D341Med (cell line): ENCODE data around the gene C12orf43.

Experiments
- DNase-seq: peaks from one replicate; pipeline ENCODE4 v3.0.0; 2012; ENCODE audit warnings: low spot score

The C12orf43 gene

DNA sequence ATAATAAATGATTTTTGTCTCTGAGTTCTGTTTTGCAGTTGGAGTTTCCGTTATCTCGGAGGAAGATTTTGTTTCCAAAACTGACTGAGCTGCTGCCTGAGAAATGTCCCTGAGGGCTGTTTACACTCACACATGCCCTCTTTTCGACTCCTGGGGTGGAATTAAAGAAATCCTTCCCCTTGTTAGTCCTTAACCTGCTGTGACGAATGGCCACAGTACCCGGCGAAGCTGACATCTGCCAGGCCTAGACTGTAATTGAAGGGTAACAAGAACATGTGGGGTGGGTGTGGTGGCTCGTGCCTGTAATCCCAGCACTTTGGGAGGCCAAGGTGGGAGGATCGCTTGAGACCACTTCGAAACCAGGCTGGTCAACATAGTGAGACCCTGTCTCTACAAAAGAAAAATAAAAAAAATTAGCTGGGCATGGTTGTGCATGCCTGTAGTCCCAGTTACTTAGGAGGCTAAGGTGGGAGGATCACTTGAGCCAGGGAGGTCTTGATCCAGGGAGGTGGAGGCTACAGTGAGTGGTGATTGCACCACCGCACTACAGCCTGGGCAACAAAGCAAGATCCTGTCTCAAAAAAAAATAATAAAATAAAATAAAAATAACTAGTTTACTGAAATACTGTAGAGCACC, 14.4 kb upstream of the C12orf43 start:
- no peak for DNase-seq

- no peak for DNase-seq
Observed at GRCh38 chr12:121026274-121027045, 10.2 kb upstream of the C12orf43 start.

DNA sequence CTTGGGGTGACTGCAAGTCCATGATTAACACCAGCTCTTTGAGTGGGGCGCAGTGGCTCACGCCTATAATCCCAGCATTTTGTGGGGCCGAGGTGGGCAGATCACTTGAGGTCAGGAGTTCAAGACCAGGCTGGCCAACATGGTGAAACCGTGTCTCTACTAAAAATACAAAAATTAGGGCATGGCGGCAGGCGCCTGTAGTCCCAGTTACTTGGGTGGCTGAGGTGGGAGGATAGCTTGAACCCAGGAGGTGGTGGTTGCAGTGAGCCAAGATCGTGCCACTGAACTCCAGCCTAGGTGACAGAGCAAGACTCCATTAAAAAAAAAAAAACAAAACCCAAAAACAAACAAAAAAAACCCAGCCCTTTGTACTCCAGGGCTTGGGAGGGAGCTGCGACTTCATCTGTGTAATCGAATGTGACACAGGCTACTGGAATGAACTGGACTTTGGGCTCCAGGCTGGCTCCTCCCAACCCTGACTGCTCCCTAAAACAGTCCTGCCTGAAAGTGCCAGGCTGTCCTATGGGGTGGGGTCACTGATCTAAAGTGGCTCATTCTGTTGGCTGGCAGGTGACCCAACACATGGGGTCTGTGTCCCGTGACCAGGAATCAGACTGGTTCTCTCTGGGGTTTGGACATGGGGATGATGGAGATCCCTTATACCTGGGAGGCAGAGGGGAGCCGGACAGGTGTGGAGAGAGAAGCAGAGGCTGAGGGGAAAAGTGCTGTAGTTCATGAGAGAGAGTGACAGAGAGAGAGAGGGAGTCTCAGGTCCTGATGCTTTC, 9.3 kb upstream of the C12orf43 start:
- no peak for DNase-seq

DNA sequence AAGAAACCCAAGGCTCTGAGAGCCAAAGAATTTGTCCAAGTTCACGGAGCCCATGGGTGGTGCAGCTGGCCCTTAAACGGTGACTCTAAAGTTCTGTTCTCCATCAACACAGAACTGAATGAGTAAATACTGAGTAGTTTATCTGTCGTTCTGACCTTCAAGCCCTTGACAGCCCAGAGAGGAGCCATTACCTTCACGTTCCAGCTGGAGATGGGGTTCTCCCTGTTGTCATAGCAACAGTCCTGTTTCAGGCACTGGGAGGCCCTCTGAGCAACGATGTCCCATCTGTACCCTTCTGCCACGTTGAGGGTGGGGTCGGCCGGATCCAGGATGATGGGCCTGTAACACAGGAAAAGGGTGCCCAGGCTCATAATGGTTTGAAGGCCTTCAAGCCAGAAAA, 7.5 kb upstream of the C12orf43 start:
- DNase-seq: no peak

DNA sequence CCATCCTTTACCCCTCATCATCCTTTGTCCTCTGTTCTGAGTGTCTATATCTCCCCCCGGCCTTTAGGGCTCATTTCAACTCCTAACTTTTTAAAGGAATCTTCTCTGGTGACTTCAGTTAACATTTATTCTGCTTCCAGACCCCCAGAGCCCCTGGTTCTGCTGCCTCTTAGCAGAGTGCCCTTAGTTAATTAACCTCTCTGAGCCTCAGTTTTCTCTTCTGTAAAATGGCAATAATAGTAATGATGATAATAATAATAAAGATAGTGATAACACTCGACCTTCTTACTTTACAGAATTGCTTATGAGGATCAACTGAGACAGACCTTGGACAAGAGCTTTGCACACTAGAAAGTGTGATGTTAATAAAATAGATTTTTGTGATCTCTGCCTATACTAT, 6.4 kb upstream of the C12orf43 start:
- DNase-seq: no peak

DNA sequence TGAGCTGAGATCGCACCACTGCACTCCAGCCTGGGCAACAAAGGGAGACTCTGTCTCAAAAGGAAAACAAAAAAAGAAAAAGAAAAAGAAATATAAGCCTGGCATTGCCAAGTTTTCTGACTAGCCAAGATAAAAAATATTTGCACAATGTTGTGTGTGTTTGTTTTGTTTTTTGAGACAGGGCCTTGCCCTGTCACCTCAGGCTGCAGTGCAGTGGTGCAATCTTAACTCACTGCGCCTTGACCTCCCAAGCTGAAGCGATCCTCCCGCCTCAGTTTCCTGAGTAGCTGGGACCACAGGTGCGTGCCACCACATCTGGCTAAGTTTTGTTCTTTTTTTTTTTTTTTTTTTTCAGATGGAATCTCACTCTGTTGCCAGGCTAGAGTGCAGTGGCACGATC, 5.5 kb upstream of the C12orf43 start:
- DNase-seq: no peak

GRCh38 chr12:121018860-121019617, 2.8 kb upstream of the C12orf43 start:
- DNase-seq: no peak

DNA sequence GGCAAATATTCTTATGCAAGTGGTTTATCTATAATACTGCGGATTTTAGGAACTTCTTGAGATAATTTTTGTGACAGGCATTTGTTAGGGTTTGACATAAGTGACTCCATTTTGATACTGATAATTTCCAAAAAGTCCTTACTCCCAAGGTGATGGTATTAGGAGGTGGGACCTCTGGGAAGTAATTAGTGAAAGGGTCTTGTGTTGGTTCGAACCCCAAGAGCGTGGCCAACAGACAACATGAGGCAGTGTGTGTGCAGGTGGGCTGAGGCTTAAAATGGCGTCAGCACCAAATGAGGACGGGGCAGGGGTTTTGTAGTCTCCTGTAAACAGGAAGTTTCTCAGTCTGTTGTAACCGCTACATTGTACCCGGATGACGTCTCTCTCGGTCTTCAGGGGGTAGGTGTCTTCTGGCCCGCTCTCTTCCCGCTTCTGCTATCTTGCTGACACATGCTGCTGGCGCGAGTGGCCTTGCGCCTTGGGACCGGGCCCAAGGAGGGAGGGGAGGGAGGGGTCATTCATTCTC, 1.7 kb upstream of the C12orf43 start:
- DNase-seq: no peak

GRCh38 chr12:121013715-121014114, 2.6 kb downstream of the C12orf43 start:
- no peak for DNase-seq

- no peak for DNase-seq
Observed at GRCh38 chr12:121011820-121012219, 4.5 kb downstream of the C12orf43 start.

GRCh38 chr12:121010860-121011259, 5.4 kb downstream of the C12orf43 start:
- DNase-seq: no peak

DNA sequence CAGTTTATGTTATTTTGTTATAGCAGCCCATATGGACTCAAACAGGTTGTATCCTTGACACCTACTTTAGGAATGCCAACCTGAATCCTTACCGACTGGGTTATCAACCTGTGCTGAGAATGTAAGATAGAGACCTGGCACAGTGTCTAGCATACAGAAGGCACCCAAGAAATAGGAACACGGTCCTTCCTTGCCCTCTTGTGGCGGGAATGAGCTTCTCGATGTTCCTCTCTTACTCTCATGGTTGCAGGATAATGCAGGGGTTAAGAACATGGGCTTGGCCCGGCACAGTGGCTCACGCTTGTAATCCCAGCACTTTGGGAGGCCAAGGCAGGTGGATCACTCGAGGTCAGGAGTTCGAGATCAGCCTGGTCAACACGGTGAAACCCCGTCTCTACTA, 6.5 kb downstream of the C12orf43 start:
- peak; percentile 64 for DNase-seq

- no peak for DNase-seq
Observed at GRCh38 chr12:121008347-121009098, 7.8 kb downstream of the C12orf43 start.

GRCh38 chr12:121005346-121005815, 10.9 kb downstream of the C12orf43 start:
- peak; percentile 73 for DNase-seq

- no peak for DNase-seq
Observed at GRCh38 chr12:121004253-121004815, 12.0 kb downstream of the C12orf43 start.

DNA sequence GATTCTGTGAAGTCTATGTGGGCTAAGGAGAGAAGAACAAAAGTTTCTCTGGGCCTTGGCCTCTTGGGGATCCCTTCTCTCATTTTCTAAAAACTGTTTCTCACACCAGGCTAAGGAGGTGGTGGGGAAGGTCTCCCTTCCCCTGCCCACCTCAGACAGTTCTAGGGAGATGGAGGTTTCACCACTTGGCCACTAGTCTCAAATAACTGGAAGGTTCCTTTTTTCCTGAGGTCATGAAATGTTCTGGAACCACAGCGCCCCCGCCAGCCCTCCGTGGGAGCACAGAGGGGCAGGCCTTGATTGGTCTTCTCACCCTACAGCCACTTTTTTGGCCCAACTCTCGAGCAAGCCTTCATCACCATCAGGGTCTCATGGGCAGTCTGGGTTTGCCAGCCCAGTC, 12.6 kb downstream of the C12orf43 start:
- no peak for DNase-seq

DNA sequence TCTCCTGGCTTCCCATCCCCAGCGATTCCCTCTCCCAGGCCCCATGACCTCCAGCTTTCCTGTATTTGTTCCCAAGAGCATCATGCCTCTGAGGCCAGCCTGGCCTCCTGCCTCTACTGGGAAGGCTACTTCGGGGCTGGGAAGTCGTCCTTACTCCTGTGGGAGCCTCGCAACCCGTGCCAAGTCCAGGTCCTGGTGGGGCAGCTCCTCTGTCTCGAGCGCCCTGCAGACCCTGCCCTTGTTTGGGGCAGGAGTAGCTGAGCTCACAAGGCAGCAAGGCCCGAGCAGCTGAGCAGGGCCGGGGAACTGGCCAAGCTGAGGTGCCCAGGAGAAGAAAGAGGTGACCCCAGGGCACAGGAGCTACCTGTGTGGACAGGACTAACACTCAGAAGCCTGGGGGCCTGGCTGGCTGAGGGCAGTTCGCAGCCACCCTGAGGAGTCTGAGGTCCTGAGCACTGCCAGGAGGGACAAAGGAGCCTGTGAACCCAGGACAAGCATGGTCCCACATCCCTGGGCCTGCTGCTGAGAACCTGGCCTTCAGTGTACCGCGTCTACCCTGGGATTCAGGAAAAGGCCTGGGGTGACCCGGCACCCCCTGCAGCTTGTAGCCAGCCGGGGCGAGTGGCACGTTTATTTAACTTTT, 14.3 kb downstream of the C12orf43 start:
- DNase-seq: no peak

DNA sequence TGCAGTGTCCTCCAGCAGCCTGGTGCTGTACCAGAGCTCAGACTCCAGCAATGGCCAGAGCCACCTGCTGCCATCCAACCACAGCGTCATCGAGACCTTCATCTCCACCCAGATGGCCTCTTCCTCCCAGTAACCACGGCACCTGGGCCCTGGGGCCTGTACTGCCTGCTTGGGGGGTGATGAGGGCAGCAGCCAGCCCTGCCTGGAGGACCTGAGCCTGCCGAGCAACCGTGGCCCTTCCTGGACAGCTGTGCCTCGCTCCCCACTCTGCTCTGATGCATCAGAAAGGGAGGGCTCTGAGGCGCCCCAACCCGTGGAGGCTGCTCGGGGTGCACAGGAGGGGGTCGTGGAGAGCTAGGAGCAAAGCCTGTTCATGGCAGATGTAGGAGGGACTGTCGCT, 15.2 kb downstream of the C12orf43 start:
- no peak for DNase-seq

DNA sequence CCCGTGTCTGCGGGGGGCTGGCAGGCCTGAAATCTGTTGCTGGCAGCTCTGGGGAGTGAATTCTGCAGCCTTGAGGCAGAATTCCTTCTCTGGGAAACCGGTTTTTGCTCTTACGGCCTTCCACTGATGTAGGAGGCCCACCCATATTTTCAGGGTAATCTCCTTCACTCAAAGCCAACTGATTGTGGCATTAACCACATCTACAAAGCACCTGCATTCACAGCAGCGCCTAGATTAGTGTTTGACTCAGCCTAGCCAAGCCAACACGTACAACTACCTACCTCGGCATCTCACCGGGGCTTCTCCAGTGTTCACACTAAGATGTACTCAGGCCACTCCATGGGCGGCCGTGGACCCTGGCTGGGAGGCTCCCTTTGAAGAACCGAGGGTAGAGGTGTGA, 15.8 kb downstream of the C12orf43 start:
- no peak for DNase-seq
